Psoas muscle (tissue), 8 donors: ENCODE measurements around the gene NSUN4. TPM values are rescaled to one million over a fixed set of nuclear protein-coding genes. Genes with fewer than 3 reads are reported as not detected.
A peak's percentile ranks its signal among the peaks of the same experiment; 100 is the strongest.

ENCODE experiments used
- ATAC-seq, 4 donors: fragments of 200-7000 bp; cut with Tn5 transposase; one replicate each; pipeline ENCODE4 v1.9.1; 2020; ENCODE audit warnings: moderate library complexity in 3 of 4, mild to moderate bottlenecking in 2 of 4
- DNase-seq, 2 donors: peaks; one replicate each; pipeline ENCODE4 v3.0.0-alpha.2; 2020
- H3K27ac ChIP-seq: fragments of 200-600 bp; one replicate; pipeline ENCODE4 v1.8.0; 2022
- H3K27me3 ChIP-seq, 3 donors: fragments of 200-600 bp in 1 of 3; one replicate each; pipeline versions ENCODE4 v1.6.1 to v1.8.0; 2013 to 2022; ENCODE audit warnings: low read length in 2 of 3, mild to moderate bottlenecking in 2 of 3, moderate library complexity in 1 of 3; ENCODE audit not compliant: insufficient read depth in 3 of 3
- H3K36me3 ChIP-seq, 2 donors: fragments of 200-600 bp in 1 of 2; one replicate each; pipeline versions ENCODE4 v1.6.1 to v1.8.0; 2013 to 2022; ENCODE audit warnings: low read depth in 1 of 2, mild to moderate bottlenecking in 1 of 2, moderate library complexity in 1 of 2; ENCODE audit not compliant: insufficient read depth in 1 of 2
- H3K4me1 ChIP-seq: fragments of 200-600 bp; one replicate; pipeline ENCODE4 v1.8.0; 2022
- H3K4me3 ChIP-seq: fragments of 200-600 bp; one replicate; pipeline ENCODE4 v1.8.0; 2022; ENCODE audit warnings: mild to moderate bottlenecking
- H3K9me3 ChIP-seq: fragments of 200-600 bp; one replicate; pipeline ENCODE4 v1.8.0; 2022
- WGBS, 3 donors: extraction: QIAGEN DNeasy Blood & Tissue Kit; methylation state at CpG; one replicate each; pipeline versions ENCODE4 v1.1.6 to v1.1.7; 2013; 5-methylcytosine and 5-hydroxymethylcytosine counted together
- intact Hi-C, 2 donors: fragments of 100-400 bp; cut with DNase I; formaldehyde crosslinking; loops; one replicate each; pipeline versions ENCODE4 v1.11.0 to v1.14.2; 2022
- polyA plus RNA-seq, 3 donors: library from polyadenylated mRNA; stranded (reverse); fragments of 200-250 nt; gene quantifications; one replicate each; pipeline ENCODE4 v1.2.3, GENCODE V29; 2013
- total RNA-seq, 4 donors: library from RNA; stranded (reverse); fragmentation: NEBNext Ultra II Directional in 2 of 4; extraction: Animal tissue kit (Norgen Biotek cat#: 25700) in 2 of 4; gene quantifications; one replicate each; pipeline versions ENCODE4 v1.2.1 to v1.2.4, GENCODE V29; 2021 to 2023
- TF ChIP-seq, protein P1 (sequence below): fragments of 200-600 bp; IDR thresholded peaks from one replicate; pipeline ENCODE4 v1.8.0; 2022; ENCODE audit warnings: antibody characterized with exemption
- donor health status: healthy with polysubstance abuse.
- donor health status: DM: no; HTN: no; CAD: no; lungs with moderate emphysema.
- donor health status: Bipolar disorder and iron deficiency.
- donor health status: healthy.
- donor health status: DM: yes; HTN: yes; CAD: no.
- donor health status: DM: no; HTN: no; CAD: no.
- donor health status: DM: no; HTN: no; CAD: no.
- donor health status: DM: yes; HTN: yes; CAD: no.

NSUN4 gene
- total and polyA plus RNA-seq, 7 donors: 9.4 to 25.3 (median 16.3) TPM

- Histone ChIP-seq H3K27me3 (no peaks in the 10 kb centered on the region), H3K4me1 (no peaks in the 10 kb centered on the region), H3K36me3 (no peaks in the 10 kb centered on the region), H3K9me3 (no peaks in the 10 kb centered on the region), H3K4me3 (no peak overlapping the region), H3K27ac (no peak overlapping the region)
- TF ChIP-seq, protein P1, sequence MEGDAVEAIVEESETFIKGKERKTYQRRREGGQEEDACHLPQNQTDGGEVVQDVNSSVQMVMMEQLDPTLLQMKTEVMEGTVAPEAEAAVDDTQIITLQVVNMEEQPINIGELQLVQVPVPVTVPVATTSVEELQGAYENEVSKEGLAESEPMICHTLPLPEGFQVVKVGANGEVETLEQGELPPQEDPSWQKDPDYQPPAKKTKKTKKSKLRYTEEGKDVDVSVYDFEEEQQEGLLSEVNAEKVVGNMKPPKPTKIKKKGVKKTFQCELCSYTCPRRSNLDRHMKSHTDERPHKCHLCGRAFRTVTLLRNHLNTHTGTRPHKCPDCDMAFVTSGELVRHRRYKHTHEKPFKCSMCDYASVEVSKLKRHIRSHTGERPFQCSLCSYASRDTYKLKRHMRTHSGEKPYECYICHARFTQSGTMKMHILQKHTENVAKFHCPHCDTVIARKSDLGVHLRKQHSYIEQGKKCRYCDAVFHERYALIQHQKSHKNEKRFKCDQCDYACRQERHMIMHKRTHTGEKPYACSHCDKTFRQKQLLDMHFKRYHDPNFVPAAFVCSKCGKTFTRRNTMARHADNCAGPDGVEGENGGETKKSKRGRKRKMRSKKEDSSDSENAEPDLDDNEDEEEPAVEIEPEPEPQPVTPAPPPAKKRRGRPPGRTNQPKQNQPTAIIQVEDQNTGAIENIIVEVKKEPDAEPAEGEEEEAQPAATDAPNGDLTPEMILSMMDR: no peak
- intact Hi-C loops: loop anchor here in 1 of 2 donors (10.0 kb wide), 1 partner anchor 1155 kb away; no protein-coding TSS in a partner anchor
- no peak for DNase-seq
- WGBS, 3 donors: 88 to 95% (median 89%) methylated on average over 1 of the region's 1 CpG
- ATAC-seq: no peak
These were observed 39.4 kb downstream of the NSUN4 start for GRCh38 chr1:46379996-46380395.

DNA sequence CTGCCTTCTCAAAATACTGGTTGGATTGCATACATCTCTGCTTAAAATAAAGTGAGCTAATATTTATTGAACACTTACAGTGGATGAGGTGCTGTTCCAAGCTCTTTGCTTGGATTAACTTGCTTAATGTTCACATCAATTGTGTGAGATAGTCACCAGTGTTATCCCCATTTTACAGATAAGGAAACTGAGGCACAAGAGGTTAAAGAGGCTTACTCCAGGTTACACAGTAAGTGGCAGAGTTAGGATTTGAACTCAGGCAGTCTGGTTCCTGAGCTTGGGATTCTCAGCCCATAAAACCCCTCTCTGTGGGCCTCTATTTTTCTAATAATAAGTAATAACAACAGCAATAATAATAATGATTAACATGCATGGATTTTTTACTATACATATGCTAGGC, 39.9 kb downstream of the NSUN4 start:
- intact Hi-C loops: no loop called here
- Histone ChIP-seq H3K27me3 (no peaks in the 10 kb centered on the region), H3K9me3 (no peaks in the 10 kb centered on the region), H3K27ac (no peak overlapping the region), H3K4me3 (no peak overlapping the region), H3K4me1 (no peaks in the 10 kb centered on the region), H3K36me3 (no peaks in the 10 kb centered on the region)
- TF ChIP-seq, protein P1: no peak
- DNase-seq: no peak
- no peak for ATAC-seq

GRCh38 chr1:46393510-46393909, 52.9 kb downstream of the NSUN4 start:
- DNase-seq: no peak
- no peak overlapping the region for H3K27ac ChIP-seq
- intact Hi-C loops: no loop called here
- TF ChIP-seq, protein P1: no peak
- no peak for ATAC-seq
- H3K4me1 ChIP-seq: peaks cover 19% of the 10 kb centered on the region
- no peaks in the 10 kb centered on the region for H3K36me3 ChIP-seq
- no peaks in the 10 kb centered on the region for H3K9me3 ChIP-seq
- 83 to 87% (median 83%) methylated on average over 11 to 12 of the region's 12 CpGs for WGBS, 3 donors
- H3K27me3 ChIP-seq: no peaks in the 10 kb centered on the region
- peak overlapping the region; percentile 77 for H3K4me3 ChIP-seq

DNA sequence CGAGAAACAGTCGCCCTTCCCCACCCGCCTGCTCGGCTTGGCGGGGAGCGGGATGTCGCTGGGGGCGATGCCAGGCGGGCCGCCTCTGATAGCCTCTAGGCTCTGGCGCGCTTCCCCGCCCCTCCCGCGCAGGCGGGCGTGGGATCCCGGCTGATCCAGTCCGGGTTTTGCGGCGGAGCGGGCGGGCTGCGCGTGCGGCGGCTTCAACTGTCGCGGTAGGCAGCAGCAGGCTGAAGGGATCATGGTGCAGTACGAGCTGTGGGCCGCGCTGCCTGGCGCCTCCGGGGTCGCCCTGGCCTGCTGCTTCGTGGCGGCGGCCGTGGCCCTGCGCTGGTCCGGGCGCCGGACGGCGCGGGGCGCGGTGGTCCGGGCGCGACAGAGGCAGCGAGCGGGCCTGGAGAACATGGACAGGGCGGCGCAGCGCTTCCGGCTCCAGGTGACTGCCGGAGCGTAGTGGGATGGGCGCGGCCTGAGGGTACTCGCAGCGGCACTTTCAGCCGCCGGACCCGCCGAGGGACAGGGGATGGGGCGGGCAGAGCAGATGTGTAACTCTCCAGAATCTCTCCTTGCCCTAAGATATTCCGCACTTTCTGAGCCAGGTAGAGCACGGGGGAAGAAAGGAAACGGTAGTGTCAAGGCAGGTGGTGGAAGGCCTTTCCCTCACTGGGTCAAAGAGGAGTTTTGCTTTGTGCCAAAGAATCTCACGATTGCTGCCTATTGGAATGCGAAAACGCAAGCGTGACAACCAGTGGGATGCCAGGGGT, 53.7 kb downstream of the NSUN4 start, which contains the start of gene FAAH:
Gene FAAH (plus strand): TSS at position 210 of the 764 bp plus-strand sequence. CDS start 32 bp downstream, at position 242.
- intact Hi-C loops: no loop called here
- Histone ChIP-seq H3K27ac (peak within 1 kb of the TSS; percentile 77), H3K4me1 (peaks cover 25% of the 10 kb centered on the region)

More for the DNA sequence above, 53.7 kb downstream of the NSUN4 start, which contains the start of gene FAAH:
- TF ChIP-seq, protein P1: no peak
- ATAC-seq (peak; percentile 86 to 94 (median 91)), DNase-seq (peak; percentile 74 to 90)
- Histone ChIP-seq H3K36me3 (no peaks in the 10 kb centered on the region), H3K27me3 (no peaks in the 10 kb centered on the region), H3K9me3 (no peaks in the 10 kb centered on the region), H3K4me3 (peak within 1 kb of the TSS; percentile 77)
- 1 to 2% (median 2%) methylated on average over 48 to 75 of the region's 75 CpGs for WGBS, 3 donors
